AG04450 (cell line): ENCODE results near the gene CPLX1. TPM values are rescaled to one million over a fixed set of nuclear protein-coding genes. Genes with fewer than 3 reads are reported as not detected.
"Not testable (repeated sequence)": the region's sequence is repeated elsewhere in the genome, so short reads cannot be mapped to it uniquely, and the experiment has no call there.

Source experiments
- CTCF ChIA-PET: fragments of 300-600, 350-600 bp; formaldehyde crosslinking; extraction: SDS; loops from one replicate; lab custom pipeline; 2022; ENCODE audit warnings: antibody characterized with exemption, inconsistent platforms; lab: Charles Lee
- POLR2A ChIA-PET: fragments of 350-600 bp; formaldehyde crosslinking; extraction: SDS; loops from one replicate; lab custom pipeline; 2021; ENCODE audit warnings: antibody characterized with exemption, inconsistent platforms; lab: Yijun Ruan, JAX
- DNase-seq: peaks from one replicate; pipeline ENCODE4 v3.0.0-alpha.2; 2011; ENCODE audit warnings: low read depth, low spot score
- H3K27ac ChIP-seq: one replicate; pipeline ENCODE4 v1.5.1; 2012; ENCODE audit warnings: low read depth, low read length, control low read depth
- H3K27me3 ChIP-seq: one replicate; pipeline ENCODE4 v1.6.0; 2012; ENCODE audit warnings: low read length; ENCODE audit not compliant: control insufficient read depth, insufficient read depth
- H3K4me3 ChIP-seq: 2 replicates; pipeline ENCODE4 v1.5.1; 2011; ENCODE audit warnings: mild to moderate bottlenecking, low read depth, low read length, control low read depth
- H3K9me3 ChIP-seq: 2 replicates; pipeline ENCODE4 v1.5.1; 2012; ENCODE audit warnings: low read length; ENCODE audit not compliant: control insufficient read depth, insufficient read depth
- CTCF ChIP-seq: IDR thresholded peaks from 2 replicates; pipeline ENCODE4 v1.5.1; 2011; ENCODE audit warnings: low read depth, low read length, control low read depth, inconsistent platforms
- polyA plus RNA-seq: library from polyadenylated mRNA; depleted of rRNA; stranded (reverse); fragments of >200 nt; gene quantifications from 2 replicates; pipeline ENCODE4 v1.2.3, GENCODE V29; 2011

CPLX1 gene
- polyA plus RNA-seq, 1 experiment: not detected

GRCh38 chr4:814312-814850 is 11.5 kb downstream of the CPLX1 start:
- no peak overlapping the region for H3K27ac ChIP-seq
- peaks cover 4% of the 10 kb centered on the region; the same call in 1 of the 2 replicates for H3K9me3 ChIP-seq
- H3K27me3 ChIP-seq: peaks cover 47% of the 10 kb centered on the region
- H3K4me3 ChIP-seq: no peak overlapping the region
- no peak for DNase-seq
- TF ChIP-seq CTCF: no peak
- POLR2A ChIA-PET: no interaction called here
- CTCF ChIA-PET: no interaction called here

GRCh38 chr4:813900-814299 is 12.0 kb downstream of the CPLX1 start:
- ChIA-PET CTCF (no interaction called here), POLR2A (no interaction called here)
- no peak overlapping the region for H3K4me3 ChIP-seq
- DNase-seq: no peak
- peaks cover 4% of the 10 kb centered on the region; the same call in 1 of the 2 replicates for H3K9me3 ChIP-seq
- 0 out of 2 replicates have a peak, but pooled peaks have one; percentile 6 for TF ChIP-seq CTCF
- H3K27ac ChIP-seq: no peak overlapping the region
- H3K27me3 ChIP-seq: peaks cover 43% of the 10 kb centered on the region

GRCh38 chr4:808860-809570 is 16.9 kb downstream of the CPLX1 start:
- ChIA-PET CTCF (no interaction called here), POLR2A (no interaction called here)
- Histone ChIP-seq H3K27ac (no peak overlapping the region), H3K9me3 (peaks cover 10% of the 10 kb centered on the region; the same call in 1 of the 2 replicates), H3K4me3 (no peak overlapping the region), H3K27me3 (peaks cover 23% of the 10 kb centered on the region)
- no peak for TF ChIP-seq CTCF
- no peak for DNase-seq

- POLR2A ChIA-PET: no interaction called here
- no peak for DNase-seq
- Histone ChIP-seq H3K27me3 (peaks cover 18% of the 10 kb centered on the region), H3K9me3 (peaks cover 10% of the 10 kb centered on the region; the same call in 1 of the 2 replicates), H3K4me3 (no peak overlapping the region), H3K27ac (no peak overlapping the region)
- no peak for TF ChIP-seq CTCF
- CTCF ChIA-PET: no interaction called here
These were observed 18.1 kb downstream of the CPLX1 start for GRCh38 chr4:807792-808191.

GRCh38 chr4:806979-807378 is 18.9 kb downstream of the CPLX1 start:
- DNase-seq, POLR2A ChIA-PET, H3K27ac ChIP-seq, CTCF ChIA-PET, H3K4me3 ChIP-seq: not testable (repeated sequence)
- H3K9me3 ChIP-seq: peaks cover 10% of the 10 kb centered on the region; the same call in 1 of the 2 replicates
- peaks cover 15% of the 10 kb centered on the region for H3K27me3 ChIP-seq
